ENCODE data around the gene ITGB3BP. TPM values are rescaled to one million over a fixed set of nuclear protein-coding genes. Genes with fewer than 3 reads are reported as not detected.
"Not testable (repeated sequence)": the region's sequence is repeated elsewhere in the genome, so short reads cannot be mapped to it uniquely, and the experiment has no call there.

Gene ITGB3BP
- total and polyA plus RNA-seq, 5 donors from 2014 or later = 11.3 to 29.9 (median 23.3) TPM

DNA sequence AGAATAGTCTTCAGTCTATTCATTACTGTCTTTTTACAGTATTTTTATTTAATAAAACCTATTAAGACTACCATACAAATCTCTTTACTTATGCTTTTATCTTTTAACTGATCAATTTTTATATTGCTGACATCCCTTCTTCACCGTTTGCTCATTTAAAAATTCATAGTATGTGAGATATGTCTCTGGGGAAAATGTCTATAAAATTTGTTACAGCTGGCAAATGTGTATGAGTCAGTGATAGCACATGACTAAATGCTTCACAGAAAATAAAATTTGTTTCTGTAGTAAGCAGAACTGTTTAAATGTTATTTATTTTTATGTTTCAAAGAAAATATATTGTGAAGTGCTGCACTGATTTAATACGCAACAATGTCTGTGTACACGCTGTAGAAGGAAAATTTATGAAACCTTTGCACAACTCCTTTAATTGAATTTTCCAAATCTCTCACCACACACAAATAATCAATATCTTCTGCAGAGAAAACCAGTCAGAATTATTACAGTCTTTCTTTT, 74.2 kb downstream of the ITGB3BP start:
- no peak overlapping the region for H3K4me3 Mint-ChIP-seq
- Histone ChIP-seq H3K36me3 (ENCODE audit: control insufficient read depth, insufficient read depth, low read length) (no peaks in the 10 kb centered on the region), H3K27me3 (ENCODE audit: control insufficient read depth, insufficient read depth, low read length) (no peaks in the 10 kb centered on the region), H3K9me3 (ENCODE audit: control insufficient read depth in 2 of 2, low read length in 2 of 2) (no peaks in the 10 kb centered on the region), H3K4me3 (ENCODE audit: low read depth, low read length) (no peak overlapping the region), H3K4me1 (ENCODE audit: control insufficient read depth, insufficient read depth, low read length, poor library complexity, severe bottlenecking) (no peaks in the 10 kb centered on the region), H3K27ac (ENCODE audit: insufficient read depth, low read length, poor library complexity, severe bottlenecking) (no peak overlapping the region)
- ATAC-seq (ENCODE audit: low read depth in 2 of 2) (no peak), DNase-seq (no peak)
- peaks cover 3% of the 10 kb centered on the region for H3K36me3 Mint-ChIP-seq
- H3K4me1 Mint-ChIP-seq = no peaks in the 10 kb centered on the region
- no peak overlapping the region for H3K27ac Mint-ChIP-seq
- H3K27me3 Mint-ChIP-seq = no peaks in the 10 kb centered on the region
- H3K9me3 Mint-ChIP-seq = peaks cover 0 to 1% (median 0%) of the 10 kb centered on the region in 7 donors

DNA sequence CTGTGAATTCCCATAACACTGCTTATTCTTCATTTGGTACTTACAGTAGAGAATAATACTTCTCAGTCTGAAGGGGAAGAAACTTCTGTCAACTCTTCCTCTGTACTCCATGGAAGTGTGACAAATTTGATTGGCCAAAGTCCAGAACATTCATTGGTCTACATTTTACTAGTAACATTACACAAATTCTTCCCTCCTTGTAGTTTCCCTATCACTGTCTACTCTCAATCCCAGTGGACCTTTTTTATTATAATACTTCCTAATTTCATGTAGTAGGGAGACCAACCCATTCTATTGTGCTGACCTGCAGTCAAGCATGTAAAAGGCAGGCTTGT, 80.9 kb downstream of the ITGB3BP start:
- H3K4me3 Mint-ChIP-seq = no peak overlapping the region
- H3K27ac ChIP-seq (ENCODE audit: insufficient read depth, low read length, poor library complexity, severe bottlenecking) = no peak overlapping the region
- H3K27ac Mint-ChIP-seq = no peak overlapping the region
- no peaks in the 10 kb centered on the region for H3K9me3 Mint-ChIP-seq
- H3K36me3 Mint-ChIP-seq = peaks cover 6% of the 10 kb centered on the region
- no peaks in the 10 kb centered on the region for H3K27me3 Mint-ChIP-seq
- H3K9me3 ChIP-seq (ENCODE audit: control insufficient read depth in 2 of 2, low read length in 2 of 2) = no peaks in the 10 kb centered on the region
- peaks cover 8% of the 10 kb centered on the region for H3K36me3 ChIP-seq (ENCODE audit: control insufficient read depth, insufficient read depth, low read length)
- H3K4me1 Mint-ChIP-seq = peaks cover 0 to 4% (median 2%) of the 10 kb centered on the region in 4 donors
- ATAC-seq (ENCODE audit: low read depth in 2 of 2) (no peak), DNase-seq (no peak)
- no peaks in the 10 kb centered on the region for H3K4me1 ChIP-seq (ENCODE audit: control insufficient read depth, insufficient read depth, low read length, poor library complexity, severe bottlenecking)
- H3K27me3 ChIP-seq (ENCODE audit: control insufficient read depth, insufficient read depth, low read length) = no peaks in the 10 kb centered on the region
- no peak overlapping the region for H3K4me3 ChIP-seq (ENCODE audit: low read depth, low read length)

DNA sequence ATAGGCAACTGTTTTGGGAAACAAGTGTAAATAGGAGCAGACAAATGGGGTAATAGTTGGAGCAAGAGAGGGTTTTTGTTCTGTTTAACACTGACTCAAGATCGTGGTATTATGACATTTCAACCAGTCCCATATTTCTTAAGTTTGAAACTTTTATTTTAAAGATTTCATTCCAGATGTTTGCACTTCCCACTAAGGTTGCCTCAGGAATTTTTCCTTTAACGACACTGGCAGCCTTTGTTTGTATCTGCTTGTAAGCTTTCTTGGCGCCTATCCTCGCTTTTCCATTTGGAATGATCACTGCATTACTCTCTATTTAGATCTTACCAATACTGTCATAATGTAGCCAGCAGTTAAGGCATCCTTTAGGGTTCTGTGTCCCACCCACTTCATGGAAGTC, 87.9 kb downstream of the ITGB3BP start:
- Mint-ChIP-seq H3K27ac (no peak overlapping the region), H3K4me1 (no peaks in the 10 kb centered on the region), H3K9me3 (peaks cover 0 to 9% (median 0%) of the 10 kb centered on the region in 7 donors), H3K4me3 (no peak overlapping the region), H3K27me3 (no peaks in the 10 kb centered on the region), H3K36me3 (peaks cover 18% of the 10 kb centered on the region)
- no peak for ATAC-seq (ENCODE audit: low read depth in 2 of 2)
- no peaks in the 10 kb centered on the region for H3K9me3 ChIP-seq (ENCODE audit: control insufficient read depth in 2 of 2, low read length in 2 of 2)
- DNase-seq = no peak
- peaks cover 22% of the 10 kb centered on the region for H3K36me3 ChIP-seq (ENCODE audit: control insufficient read depth, insufficient read depth, low read length)
- no peak overlapping the region for H3K4me3 ChIP-seq (ENCODE audit: low read depth, low read length)
- H3K27ac ChIP-seq (ENCODE audit: insufficient read depth, low read length, poor library complexity, severe bottlenecking) = no peak overlapping the region
- H3K4me1 ChIP-seq (ENCODE audit: control insufficient read depth, insufficient read depth, low read length, poor library complexity, severe bottlenecking) = no peaks in the 10 kb centered on the region
- H3K27me3 ChIP-seq (ENCODE audit: control insufficient read depth, insufficient read depth, low read length) = no peaks in the 10 kb centered on the region

DNA sequence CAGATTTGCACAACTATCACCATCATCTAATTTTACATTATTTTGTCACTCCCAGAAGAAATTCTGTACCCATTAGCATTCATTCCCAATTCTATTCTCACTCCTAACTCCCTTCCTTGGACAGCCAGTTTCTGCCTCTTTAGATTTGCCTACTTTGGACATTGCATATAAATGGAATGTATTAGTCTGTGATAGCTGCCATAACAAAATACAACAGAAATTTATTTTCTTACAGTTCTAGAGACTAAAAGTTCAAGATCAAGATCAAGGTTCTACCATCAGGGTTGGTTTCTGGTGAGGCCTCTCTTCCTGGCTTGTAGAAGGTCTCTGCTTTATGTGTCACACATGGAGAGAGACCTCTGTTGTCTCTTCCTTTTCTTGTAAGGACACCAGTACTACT, 93.7 kb downstream of the ITGB3BP start:
- H3K4me1 ChIP-seq (ENCODE audit: control insufficient read depth, insufficient read depth, low read length, poor library complexity, severe bottlenecking) = no peaks in the 10 kb centered on the region
- DNase-seq = no peak
- no peak for ATAC-seq (ENCODE audit: low read depth in 2 of 2)
- H3K4me3 ChIP-seq (ENCODE audit: low read depth, low read length) = no peak overlapping the region
- no peaks in the 10 kb centered on the region for H3K27me3 Mint-ChIP-seq
- H3K9me3 ChIP-seq (ENCODE audit: control insufficient read depth in 2 of 2, low read length in 2 of 2) = no peaks in the 10 kb centered on the region
- peak overlapping the region in 1 of 3 donors; percentile 43 for H3K27ac Mint-ChIP-seq
- peaks cover 0 to 17% (median 2%) of the 10 kb centered on the region in 7 donors for H3K9me3 Mint-ChIP-seq
- peaks cover 38% of the 10 kb centered on the region for H3K36me3 Mint-ChIP-seq
- H3K27me3 ChIP-seq (ENCODE audit: control insufficient read depth, insufficient read depth, low read length) = no peaks in the 10 kb centered on the region
- H3K36me3 ChIP-seq (ENCODE audit: control insufficient read depth, insufficient read depth, low read length) = peaks cover 24% of the 10 kb centered on the region
- no peak overlapping the region for H3K27ac ChIP-seq (ENCODE audit: insufficient read depth, low read length, poor library complexity, severe bottlenecking)
- no peaks in the 10 kb centered on the region for H3K4me1 Mint-ChIP-seq
- no peak overlapping the region for H3K4me3 Mint-ChIP-seq

DNA sequence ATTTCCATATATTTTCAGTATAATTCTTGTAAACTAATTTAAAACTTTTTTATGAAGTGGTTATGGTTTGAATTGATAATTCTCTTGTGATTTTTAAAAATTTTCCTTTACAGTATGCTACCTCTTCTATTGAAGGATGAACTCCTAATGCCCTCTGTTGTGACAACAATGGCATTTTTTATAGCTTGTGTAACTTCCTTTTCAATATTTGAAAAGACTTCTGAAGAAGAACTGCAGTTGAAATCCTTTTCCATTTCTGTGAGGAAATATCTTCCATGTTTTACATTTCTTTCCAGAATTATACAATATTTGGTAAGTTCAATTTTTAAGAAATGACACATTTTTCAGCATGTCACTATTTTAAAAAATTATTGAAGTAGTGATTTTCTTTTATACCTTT, 94.2 kb downstream of the ITGB3BP start:
- Histone ChIP-seq H3K9me3 (ENCODE audit: control insufficient read depth in 2 of 2, low read length in 2 of 2) (no peaks in the 10 kb centered on the region), H3K4me3 (ENCODE audit: low read depth, low read length) (no peak overlapping the region), H3K27me3 (ENCODE audit: control insufficient read depth, insufficient read depth, low read length) (no peaks in the 10 kb centered on the region), H3K27ac (ENCODE audit: insufficient read depth, low read length, poor library complexity, severe bottlenecking) (no peak overlapping the region), H3K36me3 (ENCODE audit: control insufficient read depth, insufficient read depth, low read length) (peaks cover 24% of the 10 kb centered on the region), H3K4me1 (ENCODE audit: control insufficient read depth, insufficient read depth, low read length, poor library complexity, severe bottlenecking) (no peaks in the 10 kb centered on the region)
- Mint-ChIP-seq H3K36me3 (peaks cover 38% of the 10 kb centered on the region), H3K27me3 (no peaks in the 10 kb centered on the region), H3K4me3 (no peak overlapping the region), H3K9me3 (peaks cover 0 to 17% (median 2%) of the 10 kb centered on the region in 7 donors), H3K4me1 (no peaks in the 10 kb centered on the region), H3K27ac (no peak overlapping the region)
- ATAC-seq (ENCODE audit: low read depth in 2 of 2) (no peak), DNase-seq (no peak)

DNA sequence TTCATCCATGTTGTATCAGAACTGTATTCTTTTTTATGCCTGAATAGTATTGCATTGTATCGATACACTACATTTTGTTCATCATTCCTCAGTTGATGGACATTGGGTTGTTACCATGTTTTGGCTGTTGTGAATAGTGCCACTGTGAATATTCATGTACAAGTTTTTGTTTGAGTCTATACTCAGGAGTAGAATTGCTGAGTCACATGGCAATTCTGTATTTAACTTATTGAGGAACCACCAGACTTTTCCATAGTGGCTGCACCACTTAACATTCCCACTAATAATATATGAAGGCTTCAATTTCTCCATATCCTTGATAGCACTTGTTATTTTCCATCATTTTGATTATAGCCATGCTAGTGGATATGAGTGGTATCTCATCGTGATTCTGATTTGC, 99.4 kb downstream of the ITGB3BP start:
- Mint-ChIP-seq H3K27ac (no peak overlapping the region), H3K36me3 (peaks cover 39% of the 10 kb centered on the region), H3K9me3 (no peaks in the 10 kb centered on the region), H3K27me3 (no peaks in the 10 kb centered on the region), H3K4me3 (no peak overlapping the region), H3K4me1 (no peaks in the 10 kb centered on the region)
- Histone ChIP-seq H3K4me1 (ENCODE audit: control insufficient read depth, insufficient read depth, low read length, poor library complexity, severe bottlenecking) (no peaks in the 10 kb centered on the region), H3K27ac (ENCODE audit: insufficient read depth, low read length, poor library complexity, severe bottlenecking) (no peak overlapping the region), H3K36me3 (ENCODE audit: control insufficient read depth, insufficient read depth, low read length) (peaks cover 20% of the 10 kb centered on the region), H3K27me3 (ENCODE audit: control insufficient read depth, insufficient read depth, low read length) (no peaks in the 10 kb centered on the region), H3K9me3 (ENCODE audit: control insufficient read depth in 2 of 2, low read length in 2 of 2) (no peaks in the 10 kb centered on the region), H3K4me3 (ENCODE audit: low read depth, low read length) (no peak overlapping the region)
- ATAC-seq (ENCODE audit: low read depth in 2 of 2) = no peak
- DNase-seq = no peak

DNA sequence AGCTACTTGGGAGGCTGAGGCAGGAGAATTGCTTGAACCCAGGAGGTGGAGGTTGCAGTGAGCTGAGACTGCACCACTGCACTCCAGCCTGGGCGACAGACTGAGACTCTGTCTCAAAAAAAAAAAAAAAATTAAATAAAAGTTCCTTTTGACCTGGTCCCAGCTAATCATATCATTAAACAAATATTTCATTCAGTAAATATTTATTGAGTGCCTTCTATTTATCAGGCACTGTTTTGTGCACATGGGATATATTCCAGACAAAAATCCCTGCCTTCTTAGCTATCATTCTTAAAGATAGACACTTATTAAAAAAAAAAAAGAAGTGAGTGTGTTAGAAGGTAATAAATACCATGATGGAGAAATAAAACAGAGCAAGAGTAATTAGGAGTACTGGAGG, 102.3 kb downstream of the ITGB3BP start:
- H3K27ac Mint-ChIP-seq; H3K4me3 ChIP-seq (ENCODE audit: low read depth, low read length); ATAC-seq (ENCODE audit: low read depth in 2 of 2); H3K4me1 ChIP-seq (ENCODE audit: control insufficient read depth, insufficient read depth, low read length, poor library complexity, severe bottlenecking); H3K9me3 Mint-ChIP-seq; H3K27ac ChIP-seq (ENCODE audit: insufficient read depth, low read length, poor library complexity, severe bottlenecking); H3K9me3 ChIP-seq (ENCODE audit: control insufficient read depth in 2 of 2, low read length in 2 of 2); H3K4me3 Mint-ChIP-seq; H3K27me3 Mint-ChIP-seq; DNase-seq; H3K4me1 Mint-ChIP-seq; H3K27me3 ChIP-seq (ENCODE audit: control insufficient read depth, insufficient read depth, low read length): not testable (repeated sequence)
- H3K36me3 ChIP-seq (ENCODE audit: control insufficient read depth, insufficient read depth, low read length) = peaks cover 19% of the 10 kb centered on the region
- peaks cover 46% of the 10 kb centered on the region for H3K36me3 Mint-ChIP-seq

DNA sequence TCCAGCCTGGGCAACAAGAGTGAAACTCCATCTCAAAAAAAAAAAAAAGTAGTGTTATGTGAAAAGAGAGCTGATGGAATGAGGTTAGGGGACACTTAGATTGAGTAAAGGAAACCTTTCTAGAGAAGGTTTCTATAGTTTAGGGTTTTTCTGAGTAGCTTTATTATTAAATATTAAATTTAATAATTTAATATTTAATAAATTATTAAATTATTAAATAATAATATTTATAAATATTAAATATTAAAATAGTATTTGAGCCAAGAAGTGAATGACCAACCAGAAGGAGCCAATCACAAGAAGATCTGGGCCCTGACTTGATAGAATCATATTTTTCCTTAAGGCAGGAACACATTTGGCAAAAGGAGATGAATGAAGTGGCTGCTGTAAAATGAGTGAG, 104.9 kb downstream of the ITGB3BP start:
- H3K4me3 ChIP-seq (ENCODE audit: low read depth, low read length) = no peak overlapping the region
- no peaks in the 10 kb centered on the region for H3K9me3 ChIP-seq (ENCODE audit: control insufficient read depth in 2 of 2, low read length in 2 of 2)
- no peak overlapping the region for H3K27ac Mint-ChIP-seq
- H3K9me3 Mint-ChIP-seq = no peaks in the 10 kb centered on the region
- H3K4me1 ChIP-seq (ENCODE audit: control insufficient read depth, insufficient read depth, low read length, poor library complexity, severe bottlenecking) = no peaks in the 10 kb centered on the region
- no peaks in the 10 kb centered on the region for H3K27me3 Mint-ChIP-seq
- H3K27ac ChIP-seq (ENCODE audit: insufficient read depth, low read length, poor library complexity, severe bottlenecking) = no peak overlapping the region
- peaks cover 22% of the 10 kb centered on the region for H3K36me3 ChIP-seq (ENCODE audit: control insufficient read depth, insufficient read depth, low read length)
- H3K27me3 ChIP-seq (ENCODE audit: control insufficient read depth, insufficient read depth, low read length) = no peaks in the 10 kb centered on the region
- no peak for ATAC-seq (ENCODE audit: low read depth in 2 of 2)
- DNase-seq = no peak
- H3K4me3 Mint-ChIP-seq = no peak overlapping the region
- peaks cover 52% of the 10 kb centered on the region for H3K36me3 Mint-ChIP-seq
- peaks cover 0 to 2% (median 0%) of the 10 kb centered on the region in 4 donors for H3K4me1 Mint-ChIP-seq

Data from CD4-positive, CD25-positive, alpha-beta regulatory T cell (primary cell).